ENCODE data around the gene MTERF2.

MTERF2 gene

GRCh38 chr12:106962286-106962685 is 24.7 kb downstream of the MTERF2 start:
- TF ChIP-seq FOXM1 (IDR thresholded peaks at IDR 0.05; ENCODE audit: borderline replicate concordance, low read depth) (no peak), CEBPB (IDR thresholded peaks at IDR 0.05) (no peak), RAD21 (IDR thresholded peaks at IDR 0.05; ENCODE audit: low read depth) (no peak), EGR1 (IDR thresholded peaks at IDR 0.05) (no peak), TCF12 (IDR thresholded peaks at IDR 0.05; ENCODE audit: low read depth) (no peak), REST (IDR thresholded peaks at IDR 0.05; ENCODE audit: low read depth) (no peak), TAF1 (IDR thresholded peaks at IDR 0.05; ENCODE audit: low read depth) (no peak), YY1 (IDR thresholded peaks at IDR 0.05; ENCODE audit: low read depth) (no peak), ZBTB7A (IDR thresholded peaks at IDR 0.05; ENCODE audit: low read depth) (no peak), EP300 (IDR thresholded peaks at IDR 0.05; ENCODE audit: borderline replicate concordance) (no peak)
- TF ChIP-seq, protein P1, sequence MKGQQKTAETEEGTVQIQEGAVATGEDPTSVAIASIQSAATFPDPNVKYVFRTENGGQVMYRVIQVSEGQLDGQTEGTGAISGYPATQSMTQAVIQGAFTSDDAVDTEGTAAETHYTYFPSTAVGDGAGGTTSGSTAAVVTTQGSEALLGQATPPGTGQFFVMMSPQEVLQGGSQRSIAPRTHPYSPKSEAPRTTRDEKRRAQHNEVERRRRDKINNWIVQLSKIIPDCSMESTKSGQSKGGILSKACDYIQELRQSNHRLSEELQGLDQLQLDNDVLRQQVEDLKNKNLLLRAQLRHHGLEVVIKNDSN (IDR thresholded peaks at IDR 0.05): no peak

- TF ChIP-seq CEBPB (IDR thresholded peaks at IDR 0.05) (no peak), RAD21 (IDR thresholded peaks at IDR 0.05; ENCODE audit: low read depth) (no peak), EGR1 (IDR thresholded peaks at IDR 0.05) (no peak), TAF1 (IDR thresholded peaks at IDR 0.05; ENCODE audit: low read depth) (no peak), ZBTB7A (IDR thresholded peaks at IDR 0.05; ENCODE audit: low read depth) (no peak), YY1 (IDR thresholded peaks at IDR 0.05; ENCODE audit: low read depth) (no peak), TEAD4 (IDR thresholded peaks at IDR 0.05) (no peak), CREB1 (IDR thresholded peaks at IDR 0.05; ENCODE audit: low read depth) (no peak), EP300 (IDR thresholded peaks at IDR 0.05; ENCODE audit: borderline replicate concordance) (no peak), FOXM1 (IDR thresholded peaks at IDR 0.05; ENCODE audit: borderline replicate concordance, low read depth) (no peak), TCF12 (IDR thresholded peaks at IDR 0.05; ENCODE audit: low read depth) (no peak)
- TF ChIP-seq, protein P1 (IDR thresholded peaks at IDR 0.05): no peak
- TF ChIP-seq, protein P2, sequence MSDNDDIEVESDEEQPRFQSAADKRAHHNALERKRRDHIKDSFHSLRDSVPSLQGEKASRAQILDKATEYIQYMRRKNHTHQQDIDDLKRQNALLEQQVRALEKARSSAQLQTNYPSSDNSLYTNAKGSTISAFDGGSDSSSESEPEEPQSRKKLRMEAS (IDR thresholded peaks at IDR 0.05): no peak
Measured at GRCh38 chr12:106960443-106960842, 26.5 kb downstream of the MTERF2 start.

- TF ChIP-seq, protein P2 (IDR thresholded peaks at IDR 0.05): no peak
- TF ChIP-seq, protein P1 (IDR thresholded peaks at IDR 0.05): no peak
- TF ChIP-seq ZBTB7A (IDR thresholded peaks at IDR 0.05; ENCODE audit: low read depth) (no peak), YY1 (IDR thresholded peaks at IDR 0.05; ENCODE audit: low read depth) (no peak), CEBPB (IDR thresholded peaks at IDR 0.05) (no peak), TAF1 (IDR thresholded peaks at IDR 0.05; ENCODE audit: low read depth) (no peak), RAD21 (IDR thresholded peaks at IDR 0.05; ENCODE audit: low read depth) (no peak), EP300 (IDR thresholded peaks at IDR 0.05; ENCODE audit: borderline replicate concordance) (no peak), CREB1 (IDR thresholded peaks at IDR 0.05; ENCODE audit: low read depth) (no peak)
Measured at GRCh38 chr12:106957583-106957982, 29.4 kb downstream of the MTERF2 start.

- TF ChIP-seq ZBTB7A (IDR thresholded peaks at IDR 0.05; ENCODE audit: low read depth): 0 out of 2 replicates have a peak, but pooled peaks have one; percentile 5
- TF ChIP-seq RAD21 (IDR thresholded peaks at IDR 0.05; ENCODE audit: low read depth): no peak
- TF ChIP-seq REST (IDR thresholded peaks at IDR 0.05; ENCODE audit: low read depth): no peak
- TF ChIP-seq TAF1 (IDR thresholded peaks at IDR 0.05; ENCODE audit: low read depth): no peak
- TF ChIP-seq, protein P1 (IDR thresholded peaks at IDR 0.05): no peak
- TF ChIP-seq EGR1 (IDR thresholded peaks at IDR 0.05): no peak
- no peak for TF ChIP-seq CREB1 (IDR thresholded peaks at IDR 0.05; ENCODE audit: low read depth)
- no peak for TF ChIP-seq YY1 (IDR thresholded peaks at IDR 0.05; ENCODE audit: low read depth)
- no peak for TF ChIP-seq FOXM1 (IDR thresholded peaks at IDR 0.05; ENCODE audit: borderline replicate concordance, low read depth)
- no peak for TF ChIP-seq CEBPB (IDR thresholded peaks at IDR 0.05)
- TF ChIP-seq, protein P2 (IDR thresholded peaks at IDR 0.05): peak; percentile 21; the same call in 1 of the 2 replicates
- TF ChIP-seq EP300 (IDR thresholded peaks at IDR 0.05; ENCODE audit: borderline replicate concordance): no peak
- peak; percentile 53 for TF ChIP-seq NFIC (IDR thresholded peaks at IDR 0.05)
- no peak for TF ChIP-seq TCF12 (IDR thresholded peaks at IDR 0.05; ENCODE audit: low read depth)
- no peak for TF ChIP-seq TEAD4 (IDR thresholded peaks at IDR 0.05)
Measured at GRCh38 chr12:106956048-106956578, 30.8 kb downstream of the MTERF2 start.

Measured in Ishikawa (cell line).